Measurements from ENCODE around the gene BARHL2. TPM values are rescaled to one million over a fixed set of nuclear protein-coding genes. Genes with fewer than 3 reads are reported as not detected.

The BARHL2 gene
- total RNA-seq, 1 donor from 2014 or later, result not detected

DNA sequence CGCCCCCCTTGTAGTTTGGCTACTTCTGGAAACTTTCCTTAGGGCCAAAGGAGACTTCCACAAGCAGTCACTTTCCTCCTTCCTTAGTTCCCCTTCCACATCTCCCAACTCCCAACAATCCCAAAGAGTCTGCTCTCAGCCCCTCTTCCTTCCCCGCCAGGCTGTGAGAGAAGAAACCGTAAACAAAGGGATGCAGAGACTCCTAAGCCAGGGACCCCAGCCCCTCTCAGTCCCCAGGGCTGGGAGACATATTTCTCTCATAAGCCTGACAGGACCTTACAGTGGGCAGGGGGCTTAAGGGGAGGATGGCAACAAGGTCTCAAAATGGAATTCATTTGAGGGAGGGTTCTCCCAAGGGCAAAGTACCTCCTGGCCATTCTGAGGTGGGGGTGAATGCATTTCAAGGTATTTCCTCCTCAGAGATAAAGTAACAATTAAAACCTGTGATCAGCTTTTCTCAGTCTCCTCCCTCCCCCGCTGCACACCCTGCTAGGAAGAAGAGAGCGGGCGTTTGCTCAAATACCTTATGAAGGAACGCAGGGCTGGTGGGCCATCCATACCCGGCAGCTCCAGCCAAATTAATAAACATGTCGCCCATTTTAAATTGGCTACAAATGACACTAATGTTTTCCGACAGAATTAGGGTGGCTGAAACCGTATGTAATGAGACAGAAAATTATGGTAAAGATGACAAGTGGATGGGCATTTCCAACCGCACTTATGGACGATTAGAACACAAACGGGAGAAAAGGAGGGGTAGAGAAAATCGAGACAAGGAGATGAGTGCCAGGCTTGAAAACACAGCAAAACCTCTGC is 4.0 kb downstream of the BARHL2 start:
- H3K9me3 Mint-ChIP-seq, result no peaks in the 10 kb centered on the region
- intact Hi-C loops (cut with micrococcal nuclease), result no loop called here
- no peaks in the 10 kb centered on the region for H3K4me1 Mint-ChIP-seq (ENCODE audit: low read depth)
- H3K36me3 Mint-ChIP-seq (ENCODE audit: low read depth), result no peaks in the 10 kb centered on the region
- no peak for DNase-seq (ENCODE audit: low spot score)
- H3K4me3 Mint-ChIP-seq, result no peak overlapping the region
- peaks cover 89% of the 10 kb centered on the region for H3K27me3 Mint-ChIP-seq (ENCODE audit: insufficient read depth)
- no peak overlapping the region for H3K27ac Mint-ChIP-seq

- H3K27me3 Mint-ChIP-seq (ENCODE audit: insufficient read depth), result peaks cover 95% of the 10 kb centered on the region
- no peak overlapping the region for H3K27ac Mint-ChIP-seq
- peaks cover under 1% of the 10 kb centered on the region for H3K4me1 Mint-ChIP-seq (ENCODE audit: low read depth)
- no peak overlapping the region for H3K4me3 Mint-ChIP-seq
- intact Hi-C loops (cut with micrococcal nuclease), result no loop called here
- no peak for DNase-seq (ENCODE audit: low spot score)
- no peaks in the 10 kb centered on the region for H3K9me3 Mint-ChIP-seq
- no peaks in the 10 kb centered on the region for H3K36me3 Mint-ChIP-seq (ENCODE audit: low read depth)
These were observed 4.8 kb downstream of the BARHL2 start for GRCh38 chr1:90712153-90712856.

DNA sequence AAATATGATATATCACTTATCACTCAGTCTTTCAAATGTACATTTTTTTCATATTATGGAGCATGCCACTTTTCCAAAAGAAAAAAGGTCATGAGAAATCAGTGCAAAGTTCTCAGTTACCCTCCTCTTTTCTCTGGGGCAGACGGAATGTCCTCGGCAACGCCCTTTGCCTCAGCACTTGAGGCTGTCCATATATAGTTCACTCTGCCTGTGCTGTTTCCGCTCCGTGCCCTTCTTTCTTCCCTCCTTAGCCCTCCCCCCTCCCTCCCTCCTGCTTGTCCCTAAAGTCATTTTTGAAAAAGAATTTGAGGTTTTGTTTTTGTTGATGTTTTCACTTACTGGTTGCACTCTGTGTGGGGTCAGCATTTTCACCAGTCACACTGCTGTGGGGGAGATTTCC is 5.4 kb downstream of the BARHL2 start:
- H3K4me3 Mint-ChIP-seq, result no peak overlapping the region
- no peaks in the 10 kb centered on the region for H3K36me3 Mint-ChIP-seq (ENCODE audit: low read depth)
- peaks cover 5% of the 10 kb centered on the region for H3K4me1 Mint-ChIP-seq (ENCODE audit: low read depth)
- no peak overlapping the region for H3K27ac Mint-ChIP-seq
- peaks cover 96% of the 10 kb centered on the region for H3K27me3 Mint-ChIP-seq (ENCODE audit: insufficient read depth)
- DNase-seq (ENCODE audit: low spot score), result no peak
- intact Hi-C loops (cut with micrococcal nuclease), result no loop called here
- no peaks in the 10 kb centered on the region for H3K9me3 Mint-ChIP-seq

GRCh38 chr1:90710579-90711536 is 6.2 kb downstream of the BARHL2 start:
- Mint-ChIP-seq H3K9me3 (no peaks in the 10 kb centered on the region), H3K27me3 (ENCODE audit: insufficient read depth) (peaks cover 93% of the 10 kb centered on the region), H3K4me3 (no peak overlapping the region), H3K27ac (no peak overlapping the region), H3K4me1 (ENCODE audit: low read depth) (peaks cover 5% of the 10 kb centered on the region), H3K36me3 (ENCODE audit: low read depth) (no peaks in the 10 kb centered on the region)
- intact Hi-C loops (cut with micrococcal nuclease), result no loop called here
- no peak for DNase-seq (ENCODE audit: low spot score)

GRCh38 chr1:90709535-90709934 is 7.6 kb downstream of the BARHL2 start:
- Mint-ChIP-seq H3K27me3 (ENCODE audit: insufficient read depth) (peaks cover 95% of the 10 kb centered on the region), H3K4me1 (ENCODE audit: low read depth) (peaks cover 5% of the 10 kb centered on the region), H3K27ac (no peak overlapping the region), H3K4me3 (no peak overlapping the region), H3K36me3 (ENCODE audit: low read depth) (no peaks in the 10 kb centered on the region), H3K9me3 (no peaks in the 10 kb centered on the region)
- intact Hi-C loops (cut with micrococcal nuclease), result loop anchor here (5.0 kb wide), 1 partner anchor 128 kb away; no protein-coding TSS in a partner anchor
- no peak for DNase-seq (ENCODE audit: low spot score)

DNA sequence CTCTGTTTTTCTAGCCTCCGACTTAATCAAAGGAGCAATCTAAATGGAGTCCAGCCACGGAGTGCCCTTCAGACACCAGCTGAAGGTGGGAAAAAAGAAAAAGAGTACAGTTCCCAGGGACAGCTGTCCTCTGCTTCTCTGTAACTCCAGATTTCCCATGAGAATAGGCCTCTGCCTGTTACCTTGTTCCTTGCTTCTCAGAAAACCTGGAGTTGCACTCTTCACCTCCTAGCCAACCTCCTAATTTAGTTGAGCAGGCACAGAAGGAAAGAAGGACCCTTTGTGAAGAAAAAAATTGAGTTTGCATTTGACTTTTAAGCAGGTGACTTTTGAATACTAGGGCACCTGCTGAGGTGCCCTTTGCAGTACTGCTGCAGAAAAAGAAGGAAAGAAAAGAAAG is 8.3 kb downstream of the BARHL2 start:
- H3K27ac Mint-ChIP-seq, result no peak overlapping the region
- H3K4me3 Mint-ChIP-seq, result no peak overlapping the region
- DNase-seq (ENCODE audit: low spot score), result no peak
- H3K9me3 Mint-ChIP-seq, result no peaks in the 10 kb centered on the region
- H3K27me3 Mint-ChIP-seq (ENCODE audit: insufficient read depth), result peaks cover 94% of the 10 kb centered on the region
- H3K36me3 Mint-ChIP-seq (ENCODE audit: low read depth), result no peaks in the 10 kb centered on the region
- intact Hi-C loops (cut with micrococcal nuclease), result loop anchor here (5.0 kb wide), 1 partner anchor 128 kb away; no protein-coding TSS in a partner anchor
- peaks cover 5% of the 10 kb centered on the region for H3K4me1 Mint-ChIP-seq (ENCODE audit: low read depth)

DNA sequence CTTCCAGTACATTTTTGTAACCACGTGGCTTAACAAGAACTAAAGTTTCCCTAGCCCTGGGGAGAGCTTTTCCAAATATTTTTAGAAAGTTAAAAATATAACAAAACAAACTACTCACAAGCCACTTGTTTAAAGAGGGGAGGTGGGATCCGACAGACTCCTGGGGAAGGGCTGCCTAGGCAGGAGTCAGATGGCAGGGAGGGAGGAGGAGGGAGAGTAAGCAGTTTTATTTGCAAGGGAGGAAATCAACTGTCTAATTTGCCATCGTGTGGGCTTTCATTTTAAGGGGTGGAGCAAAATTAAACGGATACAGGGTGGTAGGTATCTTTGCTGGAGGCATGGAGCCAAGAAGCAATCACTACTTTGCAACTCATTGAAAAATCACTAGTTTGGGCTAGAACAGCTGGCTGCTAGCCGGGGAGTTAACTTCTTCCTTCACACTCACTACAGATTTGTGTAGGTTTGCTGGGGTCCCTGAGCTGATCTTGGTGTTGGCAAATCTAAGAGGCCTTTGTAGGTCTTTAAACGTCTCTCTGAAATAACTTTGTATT is 8.8 kb downstream of the BARHL2 start:
- H3K27ac Mint-ChIP-seq, result no peak overlapping the region
- H3K36me3 Mint-ChIP-seq (ENCODE audit: low read depth), result no peaks in the 10 kb centered on the region
- peaks cover 89% of the 10 kb centered on the region for H3K27me3 Mint-ChIP-seq (ENCODE audit: insufficient read depth)
- no peak overlapping the region for H3K4me3 Mint-ChIP-seq
- H3K9me3 Mint-ChIP-seq, result no peaks in the 10 kb centered on the region
- H3K4me1 Mint-ChIP-seq (ENCODE audit: low read depth), result peaks cover 5% of the 10 kb centered on the region
- intact Hi-C loops (cut with micrococcal nuclease), result loop anchor here (5.0 kb wide), 1 partner anchor 129 kb away; no protein-coding TSS in a partner anchor
- no peak for DNase-seq (ENCODE audit: low spot score)

- H3K4me1 Mint-ChIP-seq (ENCODE audit: low read depth), result peaks cover 5% of the 10 kb centered on the region
- H3K27me3 Mint-ChIP-seq (ENCODE audit: insufficient read depth), result peaks cover 79% of the 10 kb centered on the region
- H3K4me3 Mint-ChIP-seq, result no peak overlapping the region
- intact Hi-C loops (cut with micrococcal nuclease), result loop anchor here (1.0 to 5.0 kb wide), 2 partner anchors 18 to 130 kb away; no protein-coding TSS in a partner anchor
- DNase-seq (ENCODE audit: low spot score), result no peak
- no peaks in the 10 kb centered on the region for H3K9me3 Mint-ChIP-seq
- no peaks in the 10 kb centered on the region for H3K36me3 Mint-ChIP-seq (ENCODE audit: low read depth)
- no peak overlapping the region for H3K27ac Mint-ChIP-seq
These were observed 9.8 kb downstream of the BARHL2 start for GRCh38 chr1:90707363-90707710.

DNA sequence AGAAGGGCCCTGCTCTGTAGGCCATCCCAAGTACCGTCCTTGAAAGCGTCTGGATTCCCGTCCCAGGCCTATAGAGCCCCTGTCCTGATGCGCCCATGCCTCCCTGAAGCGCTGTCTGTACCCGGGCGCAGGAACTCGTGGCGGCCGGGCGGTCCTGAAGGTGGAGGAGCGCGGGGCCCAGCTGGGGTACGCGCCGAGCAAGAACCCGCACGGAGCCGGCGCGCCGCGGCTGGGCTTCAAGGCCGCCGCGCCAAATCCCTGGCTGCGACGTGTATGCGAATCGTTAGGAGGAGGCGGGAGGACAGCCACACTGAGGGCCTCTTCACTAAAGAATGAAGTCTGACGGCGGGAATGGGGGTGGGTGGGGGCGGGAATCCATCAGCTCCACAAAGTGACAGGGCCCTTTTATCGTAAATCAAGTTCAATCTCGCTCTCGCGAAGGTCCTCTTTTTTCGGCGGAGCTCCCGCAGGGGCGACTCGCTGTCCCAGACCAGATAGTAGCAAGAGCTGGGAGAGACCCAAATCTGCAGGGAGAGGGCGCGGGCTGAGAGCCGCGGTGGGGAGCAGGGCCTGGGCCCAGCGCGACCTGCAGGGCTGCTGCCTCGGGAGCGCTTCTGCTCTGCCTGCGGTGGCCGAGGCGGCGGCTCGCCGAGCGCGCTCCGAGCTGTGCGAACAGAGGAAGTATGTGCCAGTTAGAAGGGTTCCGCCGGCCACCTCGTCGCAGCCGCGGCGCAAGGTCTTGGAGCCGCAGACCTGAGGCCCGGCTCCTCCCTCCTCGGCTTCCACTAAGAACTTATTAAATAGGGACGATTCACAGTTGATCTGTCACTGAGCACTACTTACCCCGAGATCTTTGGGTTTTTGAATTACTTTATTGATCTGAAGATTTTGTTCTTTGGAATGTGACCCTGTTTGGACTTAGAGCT is 10.4 kb downstream of the BARHL2 start:
- Mint-ChIP-seq H3K36me3 (ENCODE audit: low read depth) (no peaks in the 10 kb centered on the region), H3K4me3 (no peak overlapping the region), H3K9me3 (no peaks in the 10 kb centered on the region), H3K27me3 (ENCODE audit: insufficient read depth) (peaks cover 76% of the 10 kb centered on the region), H3K4me1 (ENCODE audit: low read depth) (peaks cover 5% of the 10 kb centered on the region), H3K27ac (no peak overlapping the region)
- intact Hi-C loops (cut with micrococcal nuclease), result loop anchor here (1.0 to 5.0 kb wide), 2 partner anchors 19 to 131 kb away; no protein-coding TSS in a partner anchor
- no peak for DNase-seq (ENCODE audit: low spot score)

DNA sequence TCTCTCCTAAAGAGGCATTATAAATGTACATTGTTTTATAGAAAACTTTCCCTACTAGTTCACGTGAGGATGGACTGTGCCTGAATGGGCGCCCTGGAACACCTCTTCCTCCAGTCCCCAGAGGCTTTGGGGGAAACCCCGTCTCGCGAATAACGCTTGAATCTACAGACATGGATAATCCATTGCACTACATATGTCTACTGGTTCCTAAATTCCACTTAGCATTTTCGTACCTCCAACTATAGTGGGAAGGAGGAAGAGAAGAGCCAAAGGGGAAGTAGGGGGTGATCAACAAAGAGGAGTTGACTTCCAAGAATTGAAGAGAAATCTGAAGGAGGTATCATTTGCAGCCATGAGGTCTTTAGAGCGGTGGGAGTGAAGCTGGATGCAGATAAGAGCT is 11.1 kb downstream of the BARHL2 start:
- intact Hi-C loops (cut with micrococcal nuclease), result loop anchor here (5.0 kb wide), 1 partner anchor 131 kb away; no protein-coding TSS in a partner anchor
- DNase-seq (ENCODE audit: low spot score), result no peak
- Mint-ChIP-seq H3K27me3 (ENCODE audit: insufficient read depth) (peaks cover 69% of the 10 kb centered on the region), H3K4me1 (ENCODE audit: low read depth) (peaks cover 5% of the 10 kb centered on the region), H3K9me3 (no peaks in the 10 kb centered on the region), H3K36me3 (ENCODE audit: low read depth) (no peaks in the 10 kb centered on the region), H3K4me3 (no peak overlapping the region), H3K27ac (no peak overlapping the region)

DNA sequence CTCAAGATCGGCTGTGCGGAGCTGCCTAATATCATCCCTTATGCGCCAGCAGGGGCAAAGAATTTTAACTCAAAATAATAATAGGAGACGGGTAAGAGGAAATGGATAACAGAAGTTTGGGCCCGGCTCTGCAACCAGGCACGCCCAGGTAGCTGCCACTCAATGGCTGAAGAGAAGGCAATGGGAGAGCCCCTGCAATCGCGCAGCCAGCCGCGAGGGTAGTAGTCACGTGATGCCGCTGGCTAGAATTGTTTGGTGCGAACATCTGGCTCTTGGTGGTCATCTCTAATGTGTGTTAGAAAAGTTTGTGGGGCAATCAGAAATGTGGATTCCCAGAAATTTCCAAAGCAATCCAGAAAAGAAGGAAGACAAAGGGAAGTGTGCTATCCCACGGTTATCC is 12.3 kb downstream of the BARHL2 start:
- no peak for DNase-seq (ENCODE audit: low spot score)
- Mint-ChIP-seq H3K36me3 (ENCODE audit: low read depth) (no peaks in the 10 kb centered on the region), H3K27ac (no peak overlapping the region), H3K4me3 (no peak overlapping the region), H3K9me3 (no peaks in the 10 kb centered on the region), H3K4me1 (ENCODE audit: low read depth) (peaks cover 5% of the 10 kb centered on the region), H3K27me3 (ENCODE audit: insufficient read depth) (peaks cover 64% of the 10 kb centered on the region)
- intact Hi-C loops (cut with micrococcal nuclease), result loop anchor here (5.0 kb wide), 1 partner anchor 132 kb away; no protein-coding TSS in a partner anchor

Data from activated T-helper 1 cell treated with anti-CD3 and anti-CD28 coated beads, Interleukin-12 subunit alpha, Interleukin-12 subunit beta, Interleukin-2, Interleukin-4 antibody, amounts not matched to agents 30 ng/mL and 10 ng/mL and 1 ng/mL, durations not matched to agents 14 hours and 24 hours and 36 hours (primary cell).